Measurements from ENCODE around the gene NOX5.

NOX5 gene

DNA sequence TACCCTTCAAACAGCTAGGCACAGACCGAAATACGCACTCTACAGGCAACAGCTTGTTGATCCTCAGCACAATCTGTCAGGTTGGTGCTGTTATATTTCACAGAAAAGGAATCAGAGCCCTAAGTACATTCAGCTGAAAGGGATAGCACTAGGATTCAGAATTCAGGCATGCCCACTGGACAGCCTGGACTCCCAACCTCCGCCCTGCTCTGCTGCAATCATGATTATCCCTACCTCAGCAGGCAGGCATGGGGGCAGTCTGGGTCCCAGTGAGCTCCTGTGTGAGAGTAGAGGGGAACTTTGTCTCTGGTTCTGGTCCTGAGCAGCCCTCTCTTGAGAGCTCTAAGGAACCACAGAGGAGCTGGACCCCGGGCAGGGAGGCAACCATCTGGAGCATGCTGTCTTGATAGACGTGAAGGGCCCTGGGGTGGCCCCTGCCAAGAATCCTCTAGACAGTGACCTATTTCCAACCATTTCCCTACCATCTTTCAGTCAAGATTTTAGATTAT, 23.4 kb upstream of the NOX5 start:
- no peak for DNase-seq (ENCODE audit: low spot score)

GRCh38 chr15:68991723-68992122, 22.8 kb upstream of the NOX5 start:
- DNase-seq (ENCODE audit: low spot score) = no peak

GRCh38 chr15:68992696-68993095, 21.8 kb upstream of the NOX5 start:
- DNase-seq (ENCODE audit: low spot score) = no peak

DNA sequence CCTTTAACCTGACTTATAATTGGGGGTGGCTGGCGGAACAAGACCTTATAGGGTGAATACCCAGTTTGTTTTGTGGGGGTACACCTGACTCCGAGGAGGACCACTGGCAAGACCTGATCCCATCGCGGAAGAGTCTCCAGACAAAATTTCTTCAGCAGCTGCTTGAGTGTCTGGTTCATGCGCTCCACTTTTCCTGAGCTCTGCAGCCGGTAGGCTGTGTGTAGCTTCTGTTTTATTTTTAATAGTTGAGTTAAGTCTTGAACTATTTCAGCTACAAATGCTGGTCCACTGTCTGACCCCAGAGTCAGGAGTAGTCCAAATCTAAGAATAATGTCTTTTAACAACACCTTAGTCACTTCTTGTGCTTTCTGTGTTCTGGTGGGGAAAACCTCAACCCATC, 21.2 kb upstream of the NOX5 start:
- no peak for DNase-seq (ENCODE audit: low spot score)

GRCh38 chr15:68994149-68994548, 20.3 kb upstream of the NOX5 start:
- no peak for DNase-seq (ENCODE audit: low spot score)

DNA sequence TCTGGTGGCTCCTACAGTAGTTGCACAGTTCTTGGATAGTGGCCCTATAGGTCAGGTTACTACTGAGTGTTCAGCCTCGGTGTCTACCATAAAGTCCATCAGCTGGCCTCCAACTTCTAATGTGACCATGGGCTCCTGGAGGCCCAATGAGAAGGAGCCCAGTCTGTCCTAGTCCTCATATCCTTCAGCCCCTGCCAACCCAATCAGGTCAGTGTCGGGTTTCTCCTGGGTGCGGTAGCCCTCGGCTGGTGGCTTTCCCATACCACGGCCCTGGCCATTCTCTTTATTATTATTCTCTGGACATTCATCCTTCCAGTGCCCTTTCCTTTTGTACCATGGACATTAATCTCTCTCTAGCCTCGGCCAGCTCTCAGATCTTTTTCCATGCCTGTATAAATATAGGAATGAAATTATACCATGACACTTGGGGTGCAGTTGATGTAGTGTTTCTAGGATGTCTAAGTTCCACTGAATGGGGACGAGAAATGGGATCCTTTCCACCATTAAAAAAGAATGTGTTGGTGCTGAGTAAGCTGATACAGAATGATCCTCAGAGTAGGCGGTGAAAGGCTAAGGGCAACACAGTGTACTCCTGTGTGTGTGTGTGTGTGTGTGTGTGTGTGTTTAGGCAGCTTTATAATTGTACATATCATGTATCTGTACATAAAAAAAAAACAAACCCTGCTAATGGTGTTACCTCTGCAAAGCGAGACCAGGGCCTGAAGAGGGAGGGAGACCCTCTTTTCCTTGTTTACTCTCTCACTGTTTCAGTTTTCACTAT, 19.3 kb upstream of the NOX5 start:
- no peak for DNase-seq (ENCODE audit: low spot score)

- DNase-seq (ENCODE audit: low spot score) = no peak
Measured at GRCh38 chr15:68997050-68997449, 17.4 kb upstream of the NOX5 start.

- DNase-seq (ENCODE audit: low spot score) = no peak
Measured at GRCh38 chr15:68997930-68998777, 16.3 kb upstream of the NOX5 start.

- no peak for DNase-seq (ENCODE audit: low spot score)
Measured at GRCh38 chr15:68999091-68999490, 15.4 kb upstream of the NOX5 start.

DNA sequence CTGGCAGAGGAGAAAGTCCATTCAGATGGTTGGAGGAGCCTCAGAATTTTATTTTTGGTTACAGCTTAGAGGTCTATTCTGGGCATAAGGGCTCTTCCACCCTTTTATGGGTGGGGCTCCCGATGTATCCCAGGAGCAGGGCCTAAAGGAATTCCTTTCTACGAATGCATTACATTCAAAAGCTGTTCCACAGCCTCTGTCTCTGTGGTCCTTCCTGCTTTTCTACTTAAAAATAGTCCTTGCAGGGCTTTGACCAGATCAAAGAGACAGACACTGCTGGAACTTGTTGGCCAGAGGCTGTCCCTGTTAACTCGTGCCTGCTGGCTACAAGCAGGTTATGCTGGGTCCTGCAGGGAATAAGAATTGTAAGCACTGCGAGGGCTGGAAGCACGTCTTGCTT, 14.4 kb upstream of the NOX5 start:
- no peak for DNase-seq (ENCODE audit: low spot score)

GRCh38 chr15:69000725-69001503, 13.6 kb upstream of the NOX5 start:
- no peak for DNase-seq (ENCODE audit: low spot score)

DNA sequence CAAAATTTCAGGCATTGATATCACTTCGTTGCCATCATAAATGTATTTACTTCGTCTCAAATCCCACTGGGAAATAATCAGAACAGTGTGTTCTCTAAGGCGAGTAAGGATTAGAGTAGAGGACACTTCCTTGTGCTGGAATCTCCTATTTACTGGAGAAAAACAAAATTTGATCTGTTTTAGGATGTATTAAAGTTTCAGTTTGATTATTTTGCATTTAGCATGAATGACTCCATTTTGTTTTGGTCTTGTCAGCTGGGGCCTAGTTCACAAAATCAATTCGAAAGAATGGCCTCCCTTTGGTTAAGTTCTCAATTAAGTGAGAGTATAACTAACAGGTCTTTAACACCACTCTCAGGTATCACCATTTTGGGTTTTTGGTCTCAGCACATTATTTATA, 11.7 kb upstream of the NOX5 start:
- DNase-seq (ENCODE audit: low spot score) = no peak

DNA sequence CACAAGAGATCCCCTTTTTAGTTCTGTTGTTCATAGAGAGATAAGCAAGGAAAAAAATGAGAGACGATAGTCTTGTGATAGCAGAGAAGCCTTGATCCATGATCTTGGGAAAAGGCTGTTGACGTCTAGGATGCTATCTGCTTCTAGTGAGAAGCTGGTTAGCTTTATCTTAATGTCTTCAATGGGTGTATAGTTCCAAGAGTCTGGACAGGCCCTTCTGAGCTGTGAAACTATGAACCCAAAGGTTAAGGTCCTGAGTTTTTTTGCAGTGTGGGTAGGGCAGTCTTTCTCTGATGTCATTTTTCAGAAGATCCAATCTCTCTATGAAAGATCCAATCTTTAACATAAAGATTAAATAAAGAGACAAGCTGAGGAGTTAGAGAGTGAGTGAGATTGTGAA, 10.5 kb upstream of the NOX5 start:
- no peak for DNase-seq (ENCODE audit: low spot score)

- no peak for DNase-seq (ENCODE audit: low spot score)
Measured at GRCh38 chr15:69008056-69008455, 6.4 kb upstream of the NOX5 start.

- no peak for DNase-seq (ENCODE audit: low spot score)
Measured at GRCh38 chr15:69009341-69009740, 5.2 kb upstream of the NOX5 start.

DNA sequence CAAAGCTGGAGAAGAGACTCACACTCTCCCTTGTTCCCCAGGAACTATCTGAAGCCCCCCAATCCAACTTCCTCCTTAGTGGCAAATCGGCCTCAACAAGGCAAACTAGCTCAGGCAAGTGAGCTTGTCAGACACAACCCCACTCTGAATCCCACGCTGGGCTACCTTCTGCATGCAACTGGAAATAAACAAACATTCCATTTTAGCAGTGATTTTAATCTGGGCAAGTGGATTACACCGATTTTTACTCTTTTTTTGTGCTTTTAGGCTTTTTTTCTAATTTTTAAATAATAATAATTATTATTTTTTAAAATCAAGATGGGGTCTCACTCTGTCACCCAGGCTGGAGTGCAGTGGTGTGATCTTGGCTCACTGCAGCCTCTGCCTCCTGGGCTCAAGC, 2.9 kb upstream of the NOX5 start:
- no peak for DNase-seq (ENCODE audit: low spot score)

- DNase-seq (ENCODE audit: low spot score) = no peak
Measured at GRCh38 chr15:69012761-69013364, 1.6 kb upstream of the NOX5 start.

DNA sequence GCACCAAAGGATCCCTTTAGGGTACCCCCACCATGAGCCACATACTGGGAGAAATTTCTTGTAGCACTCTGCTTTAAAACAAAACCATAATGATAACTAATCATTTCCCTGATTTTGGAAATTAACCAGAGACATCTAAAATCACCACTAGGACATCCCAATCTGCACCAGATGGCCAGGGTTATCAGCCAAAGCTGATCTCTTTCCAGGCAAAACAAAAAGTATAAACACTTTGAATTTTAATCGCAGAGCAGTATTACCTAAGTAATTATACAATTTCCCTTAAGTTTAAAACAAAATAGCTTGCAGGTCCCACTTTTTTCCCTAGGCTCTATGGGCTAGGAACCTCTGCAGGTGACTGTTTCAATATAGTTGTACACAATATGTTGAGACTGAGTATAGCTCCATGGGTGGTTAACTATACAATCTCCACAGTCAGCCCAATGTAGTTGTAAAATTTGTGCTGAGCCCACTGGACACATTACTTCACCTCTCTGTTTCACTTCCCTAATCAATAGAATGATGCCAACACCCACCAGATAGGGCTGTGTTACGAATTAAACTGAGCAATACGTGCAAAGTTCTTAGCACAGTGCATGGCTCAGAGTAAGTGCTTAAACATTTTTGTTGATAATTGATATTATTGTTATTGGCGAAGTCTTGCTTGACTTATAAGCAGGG, 629 bp upstream of the NOX5 start:
- no peak for DNase-seq (ENCODE audit: low spot score)

GRCh38 chr15:69015591-69015990, 1.1 kb downstream of the NOX5 start:
- no peak for DNase-seq (ENCODE audit: low spot score)

- DNase-seq (ENCODE audit: low spot score) = no peak
Measured at GRCh38 chr15:69016021-69016595, 1.6 kb downstream of the NOX5 start.

DNA sequence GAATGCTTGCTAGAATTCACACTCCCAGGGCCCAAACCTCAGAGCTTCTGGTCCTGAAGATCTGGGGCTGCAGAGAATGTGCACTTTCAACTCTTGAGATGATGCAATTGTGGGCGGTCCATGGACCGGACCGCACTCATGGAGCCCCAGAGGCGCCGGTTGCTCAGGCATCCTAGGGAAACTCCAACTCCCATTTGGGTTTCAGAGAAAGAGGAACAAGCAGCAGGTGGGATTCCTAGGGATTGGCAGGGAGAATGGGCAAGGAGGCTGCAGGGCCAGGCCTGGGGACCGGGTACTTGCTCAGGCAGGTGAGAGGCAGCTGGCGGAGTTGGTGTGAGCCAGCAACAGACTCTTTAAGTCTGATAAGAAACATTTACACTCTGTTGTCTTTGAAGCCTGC, 3.5 kb downstream of the NOX5 start:
- DNase-seq (ENCODE audit: low spot score) = no peak
